SJCRH30 (cell line): ENCODE data around the gene FOXO6. TPM values are rescaled to one million over a fixed set of nuclear protein-coding genes. Genes with fewer than 3 reads are reported as not detected.

ENCODE experiments used
- DNase-seq, 2 experiments: peaks; one replicate each; pipeline ENCODE4 v3.0.0-alpha.2; 2015 to 2020
- H3K27ac ChIP-seq: fragments of 250-450 bp; sonication (Bioruptor Pico); 2 replicates; pipeline ENCODE4 v1.5.1; 2020; ENCODE audit warnings: mild to moderate bottlenecking, moderate library complexity
- H3K27me3 ChIP-seq: fragments of 250-450 bp; sonication (Bioruptor Pico); 2 replicates; pipeline ENCODE4 v1.5.1; 2020; ENCODE audit warnings: mild to moderate bottlenecking, moderate library complexity
- H3K36me3 ChIP-seq: fragments of 250-450 bp; sonication (Bioruptor Pico); 2 replicates; pipeline ENCODE4 v1.5.1; 2020; ENCODE audit warnings: mild to moderate bottlenecking, moderate library complexity
- H3K4me1 ChIP-seq: fragments of 250-450 bp; sonication (Bioruptor Pico); 2 replicates; pipeline ENCODE4 v1.5.1; 2020; ENCODE audit warnings: mild to moderate bottlenecking, moderate library complexity
- H3K4me3 ChIP-seq: fragments of 250-450 bp; sonication (Bioruptor Pico); 2 replicates; pipeline ENCODE4 v1.5.1; 2020; ENCODE audit warnings: mild to moderate bottlenecking, moderate library complexity
- H3K9me3 ChIP-seq: fragments of 250-450 bp; sonication (Bioruptor Pico); replicated peaks from 2 replicates; pipeline ENCODE4 v1.5.1; 2020; ENCODE audit warnings: mild to moderate bottlenecking, moderate library complexity
- total RNA-seq: library from RNA; depleted of rRNA; stranded (reverse); fragments of >200 nt; shearing (Covaris generic); gene quantifications from 2 replicates; pipeline ENCODE4 v1.2.3, GENCODE V29; 2014

Gene FOXO6
- total RNA-seq, 1 experiment from 2014 or later: 11.9 TPM

DNA sequence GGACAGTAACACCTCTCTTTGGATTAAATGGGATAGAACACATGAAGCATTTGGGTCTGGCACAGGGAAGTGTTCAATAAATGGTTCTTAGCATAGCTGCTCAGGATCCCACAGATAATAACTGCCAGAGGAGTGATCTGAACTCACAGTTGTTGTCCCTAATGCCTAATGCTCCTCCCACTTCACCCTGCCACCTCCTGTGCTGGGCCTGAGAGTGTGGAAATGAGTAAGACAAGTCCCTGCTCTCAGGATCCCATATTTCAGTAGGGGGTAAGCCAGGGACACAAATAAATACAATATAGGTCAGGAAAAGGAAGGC, 19.9 kb upstream of the FOXO6 start:
- DNase-seq: peak in 1 of 2 experiments; percentile 60
- Histone ChIP-seq H3K9me3 (peaks cover 14% of the 10 kb centered on the region; the same call in 1 of the 2 replicates), H3K4me1 (peaks cover 15% of the 10 kb centered on the region), H3K36me3 (no peaks in the 10 kb centered on the region), H3K27ac (no peak overlapping the region), H3K4me3 (no peak overlapping the region), H3K27me3 (no peaks in the 10 kb centered on the region)

- peaks cover 14% of the 10 kb centered on the region; the same call in 1 of the 2 replicates for H3K9me3 ChIP-seq
- H3K4me3 ChIP-seq: peak overlapping the region; percentile 6; the same call in 1 of the 2 replicates
- H3K27me3 ChIP-seq: no peaks in the 10 kb centered on the region
- H3K36me3 ChIP-seq: no peaks in the 10 kb centered on the region
- no peak overlapping the region for H3K27ac ChIP-seq
- peak in 1 of 2 experiments; percentile 36 for DNase-seq
- H3K4me1 ChIP-seq: peaks cover 18% of the 10 kb centered on the region
These were observed 19.3 kb upstream of the FOXO6 start for GRCh38 chr1:41341772-41342562.

DNA sequence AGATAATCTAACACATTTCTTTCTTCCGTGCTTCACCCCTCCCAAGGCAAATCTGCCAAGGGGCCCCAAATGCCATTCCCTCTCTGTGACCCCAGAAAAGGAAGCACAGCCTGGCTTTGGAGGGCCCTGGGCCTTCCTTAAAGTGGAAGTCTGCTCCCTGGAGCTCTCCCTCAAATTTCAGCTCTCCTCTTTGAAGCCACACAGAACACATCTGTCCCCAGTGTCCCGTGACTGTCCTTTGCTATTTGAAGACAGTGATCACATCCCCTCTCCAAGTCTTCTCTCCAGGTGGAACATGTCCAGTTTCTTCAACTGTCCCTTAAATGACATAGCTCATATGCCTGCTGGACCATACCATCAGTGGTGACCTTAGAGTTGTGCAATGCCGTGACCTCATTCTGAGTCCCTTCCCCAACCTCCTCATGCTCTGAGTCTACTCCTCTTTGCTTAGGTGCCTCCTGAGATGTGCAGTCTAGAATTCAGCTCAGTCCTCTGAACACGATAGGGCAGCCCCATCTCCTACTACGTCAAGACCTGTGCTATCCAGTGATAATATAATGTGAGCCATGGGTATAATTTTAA, 18.4 kb upstream of the FOXO6 start:
- Histone ChIP-seq H3K27ac (no peak overlapping the region), H3K4me3 (no peak overlapping the region), H3K36me3 (no peaks in the 10 kb centered on the region), H3K27me3 (no peaks in the 10 kb centered on the region), H3K4me1 (peaks cover 27% of the 10 kb centered on the region), H3K9me3 (peaks cover 14% of the 10 kb centered on the region; the same call in 1 of the 2 replicates)
- no peak for DNase-seq

GRCh38 chr1:41343790-41344699, 17.2 kb upstream of the FOXO6 start:
- Histone ChIP-seq H3K9me3 (peaks cover 4% of the 10 kb centered on the region; the same call in 1 of the 2 replicates), H3K4me3 (no peak overlapping the region), H3K27ac (no peak overlapping the region), H3K27me3 (no peaks in the 10 kb centered on the region), H3K36me3 (no peaks in the 10 kb centered on the region), H3K4me1 (peaks cover 29% of the 10 kb centered on the region)
- peak in 1 of 2 experiments; percentile 12 for DNase-seq

DNA sequence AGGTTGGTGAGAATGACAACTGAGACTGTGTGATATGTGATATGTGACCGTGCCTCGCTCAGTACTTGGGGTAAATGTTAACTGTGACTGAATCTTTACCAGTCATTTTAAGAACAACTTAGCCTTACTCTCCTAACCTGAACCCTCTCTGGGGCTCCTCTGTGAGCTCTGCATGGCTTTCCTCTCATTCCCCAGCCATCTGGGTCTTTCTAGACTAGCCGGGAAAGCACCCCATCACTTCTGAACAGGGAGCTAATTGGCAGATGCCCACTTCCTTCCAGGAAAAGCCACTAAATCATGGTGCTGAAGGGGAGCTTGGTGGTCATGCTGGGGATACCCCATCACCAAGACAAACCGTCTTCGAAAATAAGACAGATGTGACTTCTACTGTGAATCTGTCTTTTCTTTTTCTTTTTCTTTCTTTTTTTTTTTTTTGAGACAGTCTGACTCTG, 16.5 kb upstream of the FOXO6 start:
- Histone ChIP-seq H3K27me3 (no peaks in the 10 kb centered on the region), H3K4me3 (no peak overlapping the region), H3K27ac (no peak overlapping the region), H3K9me3 (peaks cover 4% of the 10 kb centered on the region; the same call in 1 of the 2 replicates), H3K4me1 (peaks cover 29% of the 10 kb centered on the region), H3K36me3 (no peaks in the 10 kb centered on the region)
- no peak for DNase-seq

DNA sequence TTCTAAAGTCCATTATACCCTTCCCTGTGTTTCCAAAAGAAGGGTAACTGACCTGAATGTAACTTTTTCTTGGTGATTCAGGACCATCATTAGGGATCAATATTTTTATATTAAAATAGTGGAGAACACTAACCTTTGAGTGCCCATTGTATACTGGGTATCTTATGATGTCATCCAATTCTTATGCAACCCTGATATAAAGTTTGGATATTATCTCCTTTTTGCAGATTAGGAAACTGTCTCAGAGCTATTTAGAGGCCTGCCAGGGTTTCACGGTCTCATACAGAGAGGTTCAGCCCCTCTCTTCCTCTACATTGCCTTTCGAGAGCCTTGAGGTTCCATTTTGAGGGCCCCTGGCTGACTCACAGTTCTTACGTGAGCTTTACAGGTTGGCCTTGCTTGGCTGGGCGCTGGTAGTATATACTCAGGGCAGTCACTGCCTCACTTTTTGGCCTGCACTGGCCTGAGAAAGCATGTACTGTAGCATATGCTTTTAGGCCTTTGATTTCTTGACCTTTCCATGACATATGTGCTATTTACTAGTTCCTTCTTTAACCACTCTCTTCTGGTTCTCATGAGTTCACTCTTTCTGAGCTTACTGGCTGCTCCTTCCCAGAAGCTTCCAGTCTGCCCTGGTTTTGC, 15.7 kb upstream of the FOXO6 start:
- Histone ChIP-seq H3K27ac (no peak overlapping the region), H3K9me3 (peaks cover 3% of the 10 kb centered on the region; the same call in 1 of the 2 replicates), H3K4me1 (peaks cover 29% of the 10 kb centered on the region), H3K4me3 (no peak overlapping the region), H3K36me3 (no peaks in the 10 kb centered on the region), H3K27me3 (no peaks in the 10 kb centered on the region)
- no peak for DNase-seq

DNA sequence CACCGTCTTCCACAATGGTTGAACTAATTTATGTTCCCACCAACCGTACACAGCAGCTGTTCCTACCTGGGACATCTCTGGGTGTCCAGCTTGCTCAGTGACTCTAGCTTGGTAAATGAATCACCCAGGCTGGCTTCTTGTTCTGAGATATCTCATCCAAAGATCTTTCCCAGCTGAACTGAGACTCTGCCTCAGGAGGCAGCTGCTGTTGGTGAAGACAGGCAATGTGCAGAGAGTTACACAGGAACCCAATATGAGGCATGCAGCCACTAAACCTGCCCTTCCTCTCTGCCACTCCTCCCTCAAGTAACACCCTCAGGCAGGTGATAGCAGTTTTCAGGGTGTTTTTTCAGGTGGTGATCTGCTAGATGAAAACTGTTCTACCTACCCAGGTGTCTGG, 14.0 kb upstream of the FOXO6 start:
- Histone ChIP-seq H3K27me3 (no peaks in the 10 kb centered on the region), H3K4me3 (no peak overlapping the region), H3K4me1 (peaks cover 20% of the 10 kb centered on the region), H3K27ac (0 out of 2 replicates have a peak overlapping the region, but pooled peaks have one; percentile 8), H3K9me3 (no peaks in the 10 kb centered on the region), H3K36me3 (no peaks in the 10 kb centered on the region)
- peak; percentile 76 to 85 for DNase-seq

DNA sequence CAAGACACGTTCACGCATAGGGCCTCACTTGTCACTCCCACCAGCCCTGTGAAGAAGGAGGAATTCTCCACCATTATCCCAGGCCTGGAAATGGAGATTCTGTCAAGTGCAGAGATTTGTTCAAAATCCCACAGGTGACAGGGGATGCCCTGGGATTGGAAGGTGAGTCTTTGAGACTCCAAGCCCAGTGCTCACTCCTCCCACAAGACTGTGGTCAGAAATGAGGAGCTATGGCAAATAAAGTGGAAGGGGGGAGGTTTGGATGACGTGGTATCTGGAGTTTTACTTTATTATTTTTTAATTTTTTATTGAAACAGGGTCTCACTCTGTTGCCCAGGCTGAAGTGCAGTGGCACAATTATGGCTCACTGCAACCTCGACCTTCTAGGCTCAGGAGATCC, 12.8 kb upstream of the FOXO6 start:
- no peaks in the 10 kb centered on the region for H3K9me3 ChIP-seq

DNA sequence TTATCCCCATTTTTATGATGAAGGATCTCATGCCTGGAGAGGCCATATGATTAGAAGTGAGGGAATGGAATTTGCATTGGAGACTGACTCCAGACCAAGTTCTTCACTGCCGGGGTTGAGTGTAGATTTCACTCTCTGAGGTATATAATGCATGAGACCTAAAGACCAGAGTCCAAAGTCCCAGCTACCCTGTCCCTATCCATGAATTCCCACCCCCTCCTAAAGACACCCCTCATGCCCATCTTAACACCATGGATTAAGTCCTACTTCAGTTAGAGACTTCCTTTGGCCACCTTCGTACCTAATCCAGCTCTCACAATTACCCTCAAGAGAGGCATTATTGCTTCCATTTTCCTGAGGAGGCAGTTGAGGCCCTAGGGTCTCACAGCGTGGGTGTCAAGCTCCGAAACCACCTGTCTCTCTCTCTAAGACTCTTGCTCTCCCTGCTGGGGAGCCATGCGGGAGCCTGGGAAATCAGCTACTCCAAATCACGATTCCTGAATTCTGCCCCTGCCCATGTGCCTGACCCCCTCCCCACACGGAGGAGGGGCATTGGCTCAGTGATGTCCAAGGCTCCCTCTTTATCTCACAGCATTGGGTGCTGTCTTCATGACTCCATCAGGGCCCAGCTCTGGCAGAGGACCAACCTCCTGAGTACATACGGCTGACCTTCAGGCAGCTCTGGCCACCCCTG, 11.7 kb upstream of the FOXO6 start:
- DNase-seq: peak in 1 of 2 experiments; percentile 10
- no peak overlapping the region for H3K27ac ChIP-seq
- peaks cover 27% of the 10 kb centered on the region for H3K4me1 ChIP-seq
- H3K27me3 ChIP-seq: no peaks in the 10 kb centered on the region
- no peaks in the 10 kb centered on the region for H3K36me3 ChIP-seq
- no peaks in the 10 kb centered on the region for H3K9me3 ChIP-seq
- H3K4me3 ChIP-seq: no peak overlapping the region

More for the DNA sequence above, 12.8 kb upstream of the FOXO6 start:
- Histone ChIP-seq H3K27ac (no peak overlapping the region), H3K27me3 (no peaks in the 10 kb centered on the region), H3K4me1 (peaks cover 18% of the 10 kb centered on the region), H3K4me3 (no peak overlapping the region), H3K36me3 (no peaks in the 10 kb centered on the region)
- no peak for DNase-seq

DNA sequence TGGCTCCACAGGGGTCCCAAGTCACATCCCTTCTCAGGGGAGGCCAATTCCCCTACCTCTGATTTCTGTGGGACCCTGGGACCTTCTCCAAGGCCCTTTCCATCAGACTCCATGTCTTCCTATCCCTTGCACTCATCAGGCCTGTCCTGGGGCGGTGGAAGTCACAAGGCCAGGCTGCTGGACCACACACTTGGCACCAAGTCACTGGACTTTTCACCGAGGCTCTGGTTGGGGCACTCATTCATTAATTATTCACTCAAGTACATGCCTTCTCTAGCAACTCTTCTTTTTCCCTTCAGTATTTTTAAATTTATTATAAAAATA, 11.2 kb upstream of the FOXO6 start:
- no peak overlapping the region for H3K4me3 ChIP-seq
- peak in 1 of 2 experiments; percentile 2 for DNase-seq
- H3K4me1 ChIP-seq: peaks cover 30% of the 10 kb centered on the region
- no peaks in the 10 kb centered on the region for H3K36me3 ChIP-seq
- no peak overlapping the region for H3K27ac ChIP-seq
- H3K27me3 ChIP-seq: no peaks in the 10 kb centered on the region
- no peaks in the 10 kb centered on the region for H3K9me3 ChIP-seq

DNA sequence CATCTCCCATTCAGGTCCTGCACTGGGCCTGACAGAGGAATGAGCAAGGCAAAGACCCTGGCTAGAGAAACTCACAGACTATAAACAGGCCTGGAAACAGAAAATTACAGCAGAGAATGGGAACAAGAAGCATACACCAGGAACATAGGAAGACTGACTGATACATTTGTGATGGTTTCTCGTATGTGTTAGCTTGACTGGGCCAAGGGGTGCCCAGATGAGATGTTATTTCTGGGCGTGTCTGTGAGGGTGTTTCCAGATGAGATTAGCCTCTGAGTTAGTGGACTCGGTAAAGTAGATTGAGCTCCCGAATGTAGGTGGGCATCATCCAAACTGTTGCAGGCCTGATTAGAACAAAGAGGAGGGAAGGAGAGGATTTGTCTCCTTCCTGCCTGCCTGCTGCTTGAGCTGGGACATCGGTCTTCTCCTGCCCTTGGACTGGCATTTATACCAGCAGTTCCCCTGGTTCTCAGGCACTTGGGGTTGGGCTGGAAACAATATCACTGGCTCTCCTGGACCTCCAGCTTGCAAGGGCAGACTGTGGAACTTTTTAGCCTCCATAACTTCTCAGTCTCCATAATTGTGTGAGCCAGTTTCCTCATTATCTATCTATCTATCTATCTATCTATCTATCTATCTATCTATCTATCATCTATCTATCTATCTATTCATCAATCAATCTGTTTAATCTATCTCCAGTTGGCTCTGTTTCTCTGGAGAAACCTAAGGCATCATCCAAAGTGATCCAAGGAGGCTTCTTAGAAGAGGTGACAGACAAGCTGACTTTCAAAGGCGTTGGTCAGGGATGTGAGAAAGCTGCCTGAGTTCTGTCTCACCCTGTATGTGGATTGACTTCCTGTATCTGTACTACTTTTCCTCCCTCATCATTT, 9.7 kb upstream of the FOXO6 start:
- Histone ChIP-seq H3K27ac (no peak overlapping the region), H3K9me3 (no peaks in the 10 kb centered on the region), H3K27me3 (no peaks in the 10 kb centered on the region), H3K4me3 (no peak overlapping the region), H3K4me1 (peaks cover 30% of the 10 kb centered on the region), H3K36me3 (no peaks in the 10 kb centered on the region)
- peak in 1 of 2 experiments; percentile 8 for DNase-seq

DNA sequence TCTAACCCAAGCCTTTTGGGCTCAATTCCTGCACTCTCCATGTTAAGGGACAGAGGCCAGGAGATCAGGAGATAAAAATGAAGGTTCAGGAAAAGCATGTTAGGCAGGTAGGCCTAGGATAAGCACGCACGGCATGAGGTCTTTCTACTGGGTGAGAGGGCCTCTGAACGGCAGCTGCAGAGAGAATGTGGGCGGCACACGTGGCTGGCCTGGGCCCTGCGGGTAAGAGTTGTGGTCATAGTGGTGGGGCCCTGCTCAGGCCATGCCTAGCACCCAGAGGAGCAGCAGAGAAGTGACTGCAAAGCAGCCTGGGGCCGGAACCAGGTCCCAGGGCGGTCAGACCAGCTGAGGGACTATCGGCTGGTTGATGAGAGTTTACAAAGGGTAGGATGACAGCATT, 7.5 kb upstream of the FOXO6 start:
- Histone ChIP-seq H3K27me3 (no peaks in the 10 kb centered on the region), H3K9me3 (no peaks in the 10 kb centered on the region), H3K4me1 (peaks cover 36% of the 10 kb centered on the region), H3K27ac (peak overlapping the region; percentile 24), H3K36me3 (no peaks in the 10 kb centered on the region), H3K4me3 (no peak overlapping the region)
- peak; percentile 92 to 94 for DNase-seq

- no peaks in the 10 kb centered on the region for H3K9me3 ChIP-seq
- H3K27ac ChIP-seq: no peak overlapping the region
- no peaks in the 10 kb centered on the region for H3K36me3 ChIP-seq
- H3K4me1 ChIP-seq: peaks cover 48% of the 10 kb centered on the region
- no peaks in the 10 kb centered on the region for H3K27me3 ChIP-seq
- peak in 1 of 2 experiments; percentile 13 for DNase-seq
- H3K4me3 ChIP-seq: no peak overlapping the region
These were observed 6.3 kb upstream of the FOXO6 start for GRCh38 chr1:41354956-41355355.
